Measurements from ENCODE around the gene FBXO28.

Gene FBXO28

DNA sequence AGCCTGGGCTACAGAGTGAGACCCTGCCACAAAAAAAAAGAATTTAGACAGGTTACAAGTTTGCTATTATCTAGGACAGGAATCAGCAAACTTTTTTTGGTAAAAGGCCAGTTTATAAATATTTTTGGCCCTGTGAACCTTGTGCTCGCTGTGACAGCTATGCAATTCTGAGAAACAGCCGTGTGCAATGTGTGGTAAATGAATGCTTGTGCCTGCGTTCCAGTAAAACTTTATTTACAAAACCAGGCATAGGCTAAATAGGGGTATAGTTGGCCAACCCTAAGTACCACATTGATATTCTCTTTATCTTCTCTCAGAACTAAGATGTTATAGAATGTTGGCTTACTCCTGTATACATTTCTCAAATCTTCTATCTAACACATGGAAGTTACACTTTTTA, 24.3 kb downstream of the FBXO28 start:
- no peak overlapping the region for H2BK120ac ChIP-seq (ENCODE audit: insufficient read depth, low read length, poor library complexity)
- H3K14ac ChIP-seq (ENCODE audit: low read length) = no peak overlapping the region
- DNase-seq = no peak
- no peak overlapping the region for H4K91ac ChIP-seq (ENCODE audit: low read depth, low read length)
- no peaks in the 10 kb centered on the region for H3K27me3 ChIP-seq (ENCODE audit: insufficient read depth, low read length)
- no peak overlapping the region for H3K27ac ChIP-seq (ENCODE audit: low read depth, low read length)
- H3K79me2 ChIP-seq (ENCODE audit: control insufficient read depth, insufficient read depth, low read length, poor library complexity) = no peaks in the 10 kb centered on the region
- no peaks in the 10 kb centered on the region for H3K79me1 ChIP-seq (ENCODE audit: low read length)
- no peak overlapping the region for H3K4me2 ChIP-seq (ENCODE audit: low read length)
- no peak overlapping the region for H4K12ac ChIP-seq (ENCODE audit: low read depth, low read length)
- WGBS (ENCODE audit: extremely low coverage, insufficient coverage, insufficient read length) = no CpG with 5 or more reads among the region's 3 CpGs
- H3K4me1 ChIP-seq (ENCODE audit: control insufficient read depth in 1 of 2, insufficient read depth in 2 of 2, low read length in 2 of 2) = no peaks in the 10 kb centered on the region
- H4K8ac ChIP-seq (ENCODE audit: low read depth, low read length) = no peak overlapping the region
- no peak overlapping the region for H2BK5ac ChIP-seq (ENCODE audit: low read depth, low read length, poor library complexity)
- H3K23ac ChIP-seq (ENCODE audit: low read length) = no peak overlapping the region
- no peak overlapping the region for H2AK5ac ChIP-seq (ENCODE audit: low read length)
- H3K18ac ChIP-seq (ENCODE audit: low read length) = no peak overlapping the region
- no peak overlapping the region for H2AFZ ChIP-seq (ENCODE audit: insufficient read depth, low read length, poor library complexity)
- no peaks in the 10 kb centered on the region for H3K9me3 ChIP-seq (ENCODE audit: insufficient read depth, low read depth, low read length)
- H3K36me3 ChIP-seq (ENCODE audit: control insufficient read depth in 1 of 2, insufficient read depth in 2 of 2, low read length in 2 of 2) = peaks cover 16% of the 10 kb centered on the region in 2 experiments
- H3K9ac ChIP-seq (ENCODE audit: low read length) = no peak overlapping the region
- no peak overlapping the region for H2BK12ac ChIP-seq (ENCODE audit: low read length)
- no peak overlapping the region for H3K4me3 ChIP-seq (ENCODE audit: low read depth, low read length)
- H3K4ac ChIP-seq (ENCODE audit: low read depth, low read length) = no peak overlapping the region

DNA sequence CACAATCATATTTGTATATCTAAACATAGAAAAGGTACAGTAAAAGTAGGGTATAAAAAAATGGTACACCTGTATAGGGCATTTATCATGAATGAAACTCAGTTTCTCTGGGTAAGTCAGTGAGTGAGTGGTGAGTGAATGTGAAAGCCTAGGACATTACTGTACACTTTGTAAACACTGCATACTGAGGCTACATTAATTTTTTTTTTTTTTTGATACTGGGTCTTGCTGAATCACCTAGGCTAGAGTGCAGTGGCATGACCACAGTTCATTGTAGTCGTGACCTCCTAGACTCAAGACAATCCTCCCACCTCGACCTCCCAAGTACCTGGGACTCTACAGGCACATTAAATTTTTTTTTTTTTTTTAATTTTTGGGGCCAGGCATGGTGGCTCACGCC, 27.8 kb downstream of the FBXO28 start:
- Histone ChIP-seq H2BK5ac (ENCODE audit: low read depth, low read length, poor library complexity) (no peak overlapping the region), H3K9me3 (ENCODE audit: insufficient read depth, low read depth, low read length) (no peaks in the 10 kb centered on the region), H3K36me3 (ENCODE audit: control insufficient read depth in 1 of 2, insufficient read depth in 2 of 2, low read length in 2 of 2) (peaks cover 19 to 22% of the 10 kb centered on the region in 2 experiments), H3K9ac (ENCODE audit: low read length) (no peak overlapping the region), H2AK5ac (ENCODE audit: low read length) (no peak overlapping the region), H3K18ac (ENCODE audit: low read length) (no peak overlapping the region), H2AFZ (ENCODE audit: insufficient read depth, low read length, poor library complexity) (no peak overlapping the region), H3K4me1 (ENCODE audit: control insufficient read depth in 1 of 2, insufficient read depth in 2 of 2, low read length in 2 of 2) (no peaks in the 10 kb centered on the region), H3K23ac (ENCODE audit: low read length) (no peak overlapping the region), H3K27me3 (ENCODE audit: insufficient read depth, low read length) (no peaks in the 10 kb centered on the region), H3K27ac (ENCODE audit: low read depth, low read length) (no peak overlapping the region), H3K4ac (ENCODE audit: low read depth, low read length) (no peak overlapping the region), H3K4me2 (ENCODE audit: low read length) (no peak overlapping the region), H4K12ac (ENCODE audit: low read depth, low read length) (no peak overlapping the region), H3K79me2 (ENCODE audit: control insufficient read depth, insufficient read depth, low read length, poor library complexity) (no peaks in the 10 kb centered on the region), H3K79me1 (ENCODE audit: low read length) (no peaks in the 10 kb centered on the region), H2BK120ac (ENCODE audit: insufficient read depth, low read length, poor library complexity) (no peak overlapping the region), H3K4me3 (ENCODE audit: low read depth, low read length) (no peak overlapping the region), H2BK12ac (ENCODE audit: low read length) (no peak overlapping the region), H4K8ac (ENCODE audit: low read depth, low read length) (no peak overlapping the region), H3K14ac (ENCODE audit: low read length) (no peak overlapping the region), H4K91ac (ENCODE audit: low read depth, low read length) (no peak overlapping the region)
- no peak for DNase-seq
- no CpG with 5 or more reads among the region's 3 CpGs for WGBS (ENCODE audit: extremely low coverage, insufficient coverage, insufficient read length)

DNA sequence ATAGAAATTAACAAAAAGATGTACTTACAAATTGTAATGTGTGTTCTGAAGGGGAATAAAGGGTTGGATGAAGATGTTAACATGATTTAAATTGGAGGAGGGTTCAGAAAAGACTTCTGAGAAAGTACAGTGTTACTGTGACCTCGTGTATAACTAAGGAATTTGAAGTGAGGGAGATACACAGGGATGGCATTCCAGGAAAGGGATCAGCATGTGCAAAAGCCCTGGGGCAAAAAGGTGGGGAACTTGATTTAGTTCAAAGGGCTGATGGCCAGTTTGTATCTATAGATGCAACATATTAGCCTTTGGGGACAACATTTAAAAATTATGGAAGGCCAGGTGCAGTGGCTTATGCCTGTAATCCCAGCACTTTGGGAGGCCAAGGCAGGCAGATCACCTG, 35.8 kb downstream of the FBXO28 start:
- H3K36me3 ChIP-seq (ENCODE audit: control insufficient read depth in 1 of 2, insufficient read depth in 2 of 2, low read length in 2 of 2) = peaks cover 3 to 14% of the 10 kb centered on the region in 2 experiments
- no peaks in the 10 kb centered on the region for H3K4me1 ChIP-seq (ENCODE audit: control insufficient read depth in 1 of 2, insufficient read depth in 2 of 2, low read length in 2 of 2)
- H3K9me3 ChIP-seq (ENCODE audit: insufficient read depth, low read depth, low read length) = no peaks in the 10 kb centered on the region
- no peak overlapping the region for H3K14ac ChIP-seq (ENCODE audit: low read length)
- WGBS (ENCODE audit: extremely low coverage, insufficient coverage, insufficient read length) = no CpG with 5 or more reads among the region's 1 CpG
- DNase-seq = peak in 1 of 2 donors; percentile 59
- H2AK5ac ChIP-seq (ENCODE audit: low read length) = no peak overlapping the region
- no peak overlapping the region for H2BK5ac ChIP-seq (ENCODE audit: low read depth, low read length, poor library complexity)
- no peak overlapping the region for H4K91ac ChIP-seq (ENCODE audit: low read depth, low read length)
- H3K27me3 ChIP-seq (ENCODE audit: insufficient read depth, low read length) = no peaks in the 10 kb centered on the region
- no peak overlapping the region for H2BK120ac ChIP-seq (ENCODE audit: insufficient read depth, low read length, poor library complexity)
- no peaks in the 10 kb centered on the region for H3K79me1 ChIP-seq (ENCODE audit: low read length)
- H3K4me3 ChIP-seq (ENCODE audit: low read depth, low read length) = no peak overlapping the region
- H3K27ac ChIP-seq (ENCODE audit: low read depth, low read length) = no peak overlapping the region
- H4K8ac ChIP-seq (ENCODE audit: low read depth, low read length) = no peak overlapping the region
- no peak overlapping the region for H4K12ac ChIP-seq (ENCODE audit: low read depth, low read length)
- H3K18ac ChIP-seq (ENCODE audit: low read length) = no peak overlapping the region
- H2BK12ac ChIP-seq (ENCODE audit: low read length) = no peak overlapping the region
- no peak overlapping the region for H3K23ac ChIP-seq (ENCODE audit: low read length)
- H3K9ac ChIP-seq (ENCODE audit: low read length) = no peak overlapping the region
- H3K4me2 ChIP-seq (ENCODE audit: low read length) = no peak overlapping the region
- no peak overlapping the region for H2AFZ ChIP-seq (ENCODE audit: insufficient read depth, low read length, poor library complexity)
- no peak overlapping the region for H3K4ac ChIP-seq (ENCODE audit: low read depth, low read length)
- H3K79me2 ChIP-seq (ENCODE audit: control insufficient read depth, insufficient read depth, low read length, poor library complexity) = no peaks in the 10 kb centered on the region

DNA sequence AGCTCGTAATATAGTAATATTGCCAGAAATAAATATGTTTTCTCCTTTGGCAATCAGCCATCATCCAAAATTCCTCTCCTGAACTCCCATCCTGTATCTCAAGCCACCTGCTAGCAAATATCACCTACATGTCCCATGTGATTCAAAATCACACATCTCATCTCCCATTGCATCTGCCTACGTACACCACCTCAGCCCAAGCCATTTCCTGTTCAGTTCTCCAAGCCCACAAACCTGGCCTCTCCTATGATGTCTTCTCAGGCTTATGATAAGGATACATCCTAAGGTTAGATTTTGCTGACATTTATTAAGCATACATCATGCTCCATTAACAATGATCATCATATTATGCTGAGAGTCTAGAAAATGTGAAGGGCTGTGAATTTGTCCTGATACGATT, 37.2 kb downstream of the FBXO28 start:
- H4K8ac ChIP-seq (ENCODE audit: low read depth, low read length) = no peak overlapping the region
- no peaks in the 10 kb centered on the region for H3K9me3 ChIP-seq (ENCODE audit: insufficient read depth, low read depth, low read length)
- no peaks in the 10 kb centered on the region for H3K79me1 ChIP-seq (ENCODE audit: low read length)
- H3K4me1 ChIP-seq (ENCODE audit: control insufficient read depth in 1 of 2, insufficient read depth in 2 of 2, low read length in 2 of 2) = no peaks in the 10 kb centered on the region
- H3K14ac ChIP-seq (ENCODE audit: low read length) = no peak overlapping the region
- H3K27ac ChIP-seq (ENCODE audit: low read depth, low read length) = no peak overlapping the region
- WGBS (ENCODE audit: extremely low coverage, insufficient coverage, insufficient read length) = no CpG with 5 or more reads among the region's 3 CpGs
- no peak overlapping the region for H3K4ac ChIP-seq (ENCODE audit: low read depth, low read length)
- no peak overlapping the region for H2AK5ac ChIP-seq (ENCODE audit: low read length)
- H3K4me3 ChIP-seq (ENCODE audit: low read depth, low read length) = no peak overlapping the region
- H2BK12ac ChIP-seq (ENCODE audit: low read length) = no peak overlapping the region
- no peak overlapping the region for H3K9ac ChIP-seq (ENCODE audit: low read length)
- no peaks in the 10 kb centered on the region for H3K79me2 ChIP-seq (ENCODE audit: control insufficient read depth, insufficient read depth, low read length, poor library complexity)
- H3K18ac ChIP-seq (ENCODE audit: low read length) = no peak overlapping the region
- H2BK120ac ChIP-seq (ENCODE audit: insufficient read depth, low read length, poor library complexity) = no peak overlapping the region
- no peak overlapping the region for H4K12ac ChIP-seq (ENCODE audit: low read depth, low read length)
- no peak overlapping the region for H4K91ac ChIP-seq (ENCODE audit: low read depth, low read length)
- no peaks in the 10 kb centered on the region for H3K27me3 ChIP-seq (ENCODE audit: insufficient read depth, low read length)
- H3K36me3 ChIP-seq (ENCODE audit: control insufficient read depth in 1 of 2, insufficient read depth in 2 of 2, low read length in 2 of 2) = peaks cover 3 to 7% of the 10 kb centered on the region in 2 experiments
- DNase-seq = no peak
- H2BK5ac ChIP-seq (ENCODE audit: low read depth, low read length, poor library complexity) = no peak overlapping the region
- H3K23ac ChIP-seq (ENCODE audit: low read length) = no peak overlapping the region
- H3K4me2 ChIP-seq (ENCODE audit: low read length) = no peak overlapping the region
- H2AFZ ChIP-seq (ENCODE audit: insufficient read depth, low read length, poor library complexity) = no peak overlapping the region
